Metanephros (tissue), 2 donors: Measurements from ENCODE around the gene ZZZ3. TPM values are rescaled to one million over a fixed set of nuclear protein-coding genes. Genes with fewer than 3 reads are reported as not detected.

ENCODE experiments used
- small RNA-seq: library from RNA; depleted of rRNA; stranded (forward); fragments of <200 nt; gene quantifications from one replicate; pipeline ENCODE3, GENCODE V24; 2014; ENCODE audit warnings: low replicate concordance
- total RNA-seq: library from RNA; depleted of rRNA; stranded (reverse); fragments of >200 nt; gene quantifications from one replicate; pipeline ENCODE4 v1.2.3, GENCODE V29; 2014

ZZZ3 gene
- 124 TPM for total RNA-seq

DNA sequence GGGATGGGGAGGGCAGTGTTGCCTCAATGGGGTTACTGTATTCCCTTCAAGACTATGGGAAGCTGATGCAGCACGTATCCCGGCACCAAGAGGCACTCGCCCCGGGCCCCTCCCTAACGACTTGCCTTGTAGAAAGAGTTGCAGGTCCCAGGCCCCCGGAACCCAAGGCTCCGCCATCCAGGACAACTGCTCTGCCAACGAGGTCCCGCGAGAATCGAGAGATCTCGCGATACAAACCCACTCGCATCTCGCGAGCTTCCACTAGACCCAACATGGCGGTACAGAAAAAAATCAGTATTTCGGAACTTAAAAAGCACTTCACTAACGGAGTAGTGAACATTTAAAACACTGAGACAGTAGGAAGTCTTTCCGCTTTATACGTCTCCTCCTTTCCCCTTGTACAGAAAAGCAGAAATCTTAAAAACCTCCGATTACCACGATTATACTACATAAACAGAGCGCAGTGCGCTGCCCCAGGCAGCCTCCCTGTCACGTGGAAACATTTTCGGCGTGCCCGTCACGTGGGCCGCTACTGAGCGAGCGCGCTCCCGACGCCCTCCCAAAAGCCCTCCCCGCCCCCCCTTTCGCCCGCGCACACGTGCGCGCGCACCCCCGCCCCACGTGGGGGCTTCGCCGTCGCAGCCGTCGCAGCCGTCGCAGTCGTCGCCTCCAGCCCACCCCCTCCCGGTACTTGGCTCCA lies at the start of gene ZZZ3:
TSS of gene ZZZ3 (minus strand) at position 199 of the 700 bp plus-strand sequence. CDS start 49,304 bp downstream, outside the sequence.

Small RNA genes within 50 kb of the gene (small RNA-seq; reads per million reads assigned to genes)
- not detected for gene RN7SL370P

Other genes starting within 250 kb of the ZZZ3 start
- gene USP33, start 77.2 kb upstream of the ZZZ3 start, total RNA-seq, result 118 TPM
- gene MIGA1, start 97.0 kb upstream of the ZZZ3 start, total RNA-seq, result 26.5 TPM
- gene NEXN, start 206.0 kb upstream of the ZZZ3 start, total RNA-seq, result 7.0 TPM